Uterus (tissue), 2 donors: ENCODE measurements around the gene SH3PXD2A.

ENCODE experiments used
- CTCF ChIP-seq, 4 experiments: fragments of 200-600 bp in 2 of 4; fragments of 450-650 bp in 2 of 4; sonication (generic) in 2 of 4; IDR thresholded peaks; one replicate each; pipeline ENCODE4 v1.5.1; 2016 to 2019; ENCODE audit warnings: antibody characterized with exemption in 4 of 4, mild to moderate bottlenecking in 2 of 4, moderate library complexity in 1 of 4
- POLR2A ChIP-seq, 2 donors: fragments of 450-650 bp; IDR thresholded peaks; one replicate each; pipeline ENCODE4 v1.6.1; 2016; ENCODE audit warnings: antibody characterized with exemption in 2 of 2, mild to moderate bottlenecking in 1 of 2, moderate library complexity in 1 of 2

- no peak for TF ChIP-seq CTCF (IDR thresholded peaks at IDR 0.05)
- no peak for TF ChIP-seq POLR2A (IDR thresholded peaks at IDR 0.05)
Observed at GRCh38 chr10:103853428-103854264, 1.7 kb downstream of the SH3PXD2A start.
